Activated CD4-positive, alpha-beta T cell treated with anti-CD3 and anti-CD28 coated beads, Interleukin-2, amount 10 ng/mL, durations not matched to agents 7 days and 5 days (primary cell): ENCODE measurements around the gene NCOR1. TPM values are rescaled to one million over a fixed set of nuclear protein-coding genes. Genes with fewer than 3 reads are reported as not detected.
A peak's percentile ranks its signal among the peaks of the same experiment; 100 is the strongest.

Experiments
- CTCF ChIA-PET: fragments of 350-600 bp; sonication (Branson Sonifier 250); formaldehyde crosslinking; loops from one replicate; lab custom pipeline; 2021; ENCODE audit warnings: antibody characterized with exemption; lab: Charles Lee
- POLR2A ChIA-PET: fragments of 350-600 bp; sonication (Branson Sonifier 250); formaldehyde crosslinking; loops from one replicate; lab custom pipeline; 2021; ENCODE audit warnings: antibody characterized with exemption; lab: Charles Lee
- DNase-seq: peaks from one replicate; pipeline ENCODE4 v3.0.0-alpha.2; 2020
- H3K27ac Mint-ChIP-seq: one replicate; pipeline ENCODE4 v1.8.0; 2021; ENCODE audit warnings: mild to moderate bottlenecking, moderate library complexity, mixed read lengths
- H3K27me3 Mint-ChIP-seq: one replicate; pipeline ENCODE4 v1.8.0; 2021; ENCODE audit warnings: mixed read lengths
- H3K36me3 Mint-ChIP-seq: one replicate; pipeline ENCODE4 v1.8.0; 2021; ENCODE audit warnings: low read depth, mixed read lengths
- H3K4me1 Mint-ChIP-seq: one replicate; pipeline ENCODE4 v1.8.0; 2021; ENCODE audit warnings: mixed read lengths
- H3K4me3 Mint-ChIP-seq: one replicate; pipeline ENCODE4 v1.8.0; 2021; ENCODE audit warnings: mild to moderate bottlenecking, moderate library complexity, mixed read lengths
- H3K9me3 Mint-ChIP-seq: one replicate; pipeline ENCODE4 v1.8.0; 2021; ENCODE audit warnings: mixed read lengths
- total RNA-seq, 2 experiments: library from RNA; stranded (reverse); gene quantifications; one replicate each; pipeline ENCODE4 v1.2.3, GENCODE V29; 2021

NCOR1 gene
- total RNA-seq, 2 experiments from 2014 or later = 152 to 182 TPM

DNA sequence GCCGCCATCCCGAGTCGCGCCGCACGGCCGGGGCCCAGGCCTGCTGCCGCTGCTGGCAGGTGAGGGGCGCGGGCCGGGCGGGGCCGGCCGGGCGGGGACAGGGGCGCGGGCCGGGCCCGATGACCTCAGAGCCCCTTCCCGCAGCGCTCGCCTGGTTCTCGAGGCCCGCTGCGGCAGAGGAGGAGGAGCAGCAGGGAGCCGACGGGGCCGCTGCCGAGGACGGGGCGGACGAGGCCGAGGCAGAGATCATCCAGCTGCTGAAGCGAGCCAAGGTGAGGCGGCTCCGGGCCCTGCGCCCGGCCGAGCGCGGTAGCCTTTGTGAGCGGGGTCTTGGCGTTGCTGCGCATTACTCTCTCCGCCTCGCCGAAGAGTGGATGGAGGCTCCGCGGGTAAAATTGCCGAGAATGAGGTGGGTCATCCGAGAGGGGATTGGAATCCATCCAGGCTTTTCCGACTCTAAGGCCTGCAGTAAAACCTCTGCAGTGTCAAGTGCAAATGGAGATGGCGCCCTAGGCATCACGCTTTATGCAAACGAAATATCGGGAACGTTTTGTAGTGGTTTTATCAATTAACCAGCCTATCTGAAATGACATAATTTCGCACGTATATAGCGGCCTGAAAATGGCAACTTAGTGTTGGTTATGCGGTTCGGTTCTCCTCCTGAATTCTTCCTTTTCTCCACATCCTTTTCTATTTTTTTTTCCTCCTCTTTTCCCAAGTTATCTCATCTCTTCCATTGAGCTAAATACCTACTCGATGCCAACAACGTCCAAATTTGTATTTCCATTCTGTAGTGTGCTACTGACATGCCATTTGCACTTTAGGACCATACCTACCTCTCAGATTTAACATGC is 215.1 kb downstream of the NCOR1 start:
- CTCF ChIA-PET = interaction anchor here (0.6 to 3.0 kb wide), 5 partner anchors 8 to 171 kb away, joined by 3 to 14 read pairs (median 5); partner anchors contain the start of gene ADORA2B
- Mint-ChIP-seq H3K4me3 (peak overlapping the region; percentile 96), H3K27ac (peak overlapping the region; percentile 93), H3K4me1 (peaks cover 33% of the 10 kb centered on the region), H3K9me3 (peaks cover 6% of the 10 kb centered on the region), H3K27me3 (no peaks in the 10 kb centered on the region), H3K36me3 (peaks cover 46% of the 10 kb centered on the region)
- POLR2A ChIA-PET = no interaction called here
- no peak for DNase-seq

GRCh38 chr17:15999141-15999973 is 216.0 kb downstream of the NCOR1 start, which contains the start of the genes TTC19 and ZSWIM7:
Gene TTC19 (plus strand): TSS chr17:15999824. CDS start chr17:15999849, 25 bp downstream.
Gene ZSWIM7 (minus strand): TSS chr17:15999704. CDS start chr17:15999594, 110 bp downstream.
- DNase-seq = peak; percentile 93
- Mint-ChIP-seq H3K27ac (peak within 1 kb of the TSS; percentile 99), H3K9me3 (peaks cover 6% of the 10 kb centered on the region), H3K36me3 (peaks cover 41% of the 10 kb centered on the region), H3K4me1 (peaks cover 33% of the 10 kb centered on the region), H3K27me3 (no peaks in the 10 kb centered on the region), H3K4me3 (peak within 1 kb of the TSS; percentile 96)
- ChIA-PET POLR2A (no interaction called here), CTCF (interaction anchor here (0.7 to 3.0 kb wide), 6 partner anchors 14 to 215 kb away, joined by 3 to 14 read pairs (median 6); partner anchors contain the start of gene ADORA2B)

GRCh38 chr17:15998031-15998562 is 217.2 kb downstream of the NCOR1 start:
- Mint-ChIP-seq H3K27ac (no peak overlapping the region), H3K27me3 (no peaks in the 10 kb centered on the region), H3K9me3 (peaks cover 6% of the 10 kb centered on the region), H3K4me1 (peaks cover 29% of the 10 kb centered on the region), H3K4me3 (peak overlapping the region; percentile 86), H3K36me3 (peaks cover 30% of the 10 kb centered on the region)
- CTCF ChIA-PET = interaction anchor here (0.6 to 3.0 kb wide), 3 partner anchors 30 to 58 kb away, joined by 3 to 14 read pairs (median 5); partner anchors contain the start of gene ADORA2B
- DNase-seq = no peak
- POLR2A ChIA-PET = no interaction called here

DNA sequence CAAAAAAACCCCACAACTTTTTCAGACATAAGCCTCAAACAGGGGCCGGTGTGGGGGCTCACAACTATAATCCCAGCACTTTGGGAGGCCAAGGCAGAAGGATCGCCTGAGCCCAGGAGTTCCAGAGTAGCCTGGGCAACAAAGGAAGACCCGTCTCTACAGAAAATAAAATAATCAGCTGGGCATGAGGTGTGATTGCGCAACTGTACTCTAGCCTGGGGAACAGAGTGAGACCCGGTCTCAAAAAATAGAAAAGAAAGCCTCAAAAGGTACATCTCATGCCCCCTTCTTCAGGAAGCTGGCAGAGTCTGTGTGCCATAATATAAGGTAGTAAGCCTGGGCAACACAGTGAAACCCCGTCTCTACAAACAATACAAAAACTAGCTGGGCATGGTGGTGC is 219.0 kb downstream of the NCOR1 start:
- DNase-seq = no peak
- H3K36me3 Mint-ChIP-seq = peaks cover 12% of the 10 kb centered on the region

DNA sequence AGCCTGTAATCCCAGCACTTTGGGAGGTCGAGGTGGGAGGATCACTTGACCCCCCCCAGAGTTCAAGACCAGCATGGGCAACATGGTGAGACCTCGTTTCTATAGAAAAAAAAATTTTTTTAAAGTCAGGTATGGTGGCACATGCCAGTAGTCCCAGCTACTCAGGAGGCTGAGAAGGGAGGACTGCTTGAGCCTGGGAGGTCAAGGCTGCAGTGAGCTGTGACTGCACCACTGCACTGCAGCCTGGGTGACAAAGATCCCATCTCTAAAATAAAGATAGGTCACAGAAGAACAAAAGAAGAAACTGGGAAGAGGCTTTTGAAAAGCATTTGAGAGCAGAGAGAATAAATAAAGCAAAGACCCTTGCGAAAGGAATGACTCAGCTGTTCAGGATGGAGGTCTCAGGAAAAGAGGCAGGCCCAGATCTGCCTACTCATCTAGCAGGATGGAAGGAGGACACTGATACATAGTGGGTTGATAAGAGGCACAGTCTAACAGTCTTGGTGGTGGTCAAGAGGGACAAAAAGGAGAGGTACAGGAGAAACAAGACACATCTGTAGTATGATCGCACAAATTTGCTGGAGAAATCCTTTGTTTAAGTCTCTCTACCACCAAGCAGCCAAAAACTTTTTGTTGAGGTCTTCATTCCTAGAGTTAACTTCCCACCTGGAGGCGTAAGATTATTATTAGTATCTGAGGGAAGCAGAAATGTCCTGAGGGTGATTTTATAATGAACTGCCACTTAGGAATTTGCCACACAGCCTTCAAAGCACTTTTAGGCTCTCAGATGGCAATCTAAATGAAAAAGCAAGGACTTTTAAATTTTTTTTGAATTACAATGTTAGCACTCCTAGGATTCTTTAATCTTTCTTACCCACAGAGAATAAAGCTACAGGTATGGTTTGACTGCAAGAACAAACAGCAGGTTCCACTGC is 233.4 kb downstream of the NCOR1 start:
- Mint-ChIP-seq H3K9me3 (no peaks in the 10 kb centered on the region), H3K27ac (no peak overlapping the region), H3K27me3 (no peaks in the 10 kb centered on the region), H3K36me3 (peaks cover 32% of the 10 kb centered on the region), H3K4me1 (peaks cover 18% of the 10 kb centered on the region), H3K4me3 (no peak overlapping the region)
- CTCF ChIA-PET = interaction anchor here (1.1 to 1.2 kb wide), 2 partner anchors 12 to 37 kb away, joined by 3 read pairs; partner anchors contain the start of gene ADORA2B
- DNase-seq = no peak
- POLR2A ChIA-PET = no interaction called here

More for the DNA sequence above, 219.0 kb downstream of the NCOR1 start:
- Mint-ChIP-seq H3K27me3 (no peaks in the 10 kb centered on the region), H3K4me3 (no peak overlapping the region), H3K4me1 (peaks cover 19% of the 10 kb centered on the region), H3K9me3 (no peaks in the 10 kb centered on the region), H3K27ac (no peak overlapping the region)
- ChIA-PET POLR2A (no interaction called here), CTCF (interaction anchor here (0.6 to 1.2 kb wide), 3 partner anchors 52 to 1054 kb away, joined by 3 to 4 read pairs (median 3); partner anchors contain the start of gene ADORA2B)

GRCh38 chr17:15981208-15981607 is 234.1 kb downstream of the NCOR1 start:
- Mint-ChIP-seq H3K4me1 (peaks cover 18% of the 10 kb centered on the region), H3K27me3 (no peaks in the 10 kb centered on the region), H3K9me3 (no peaks in the 10 kb centered on the region), H3K4me3 (no peak overlapping the region), H3K27ac (no peak overlapping the region), H3K36me3 (peaks cover 32% of the 10 kb centered on the region)
- DNase-seq = no peak
- ChIA-PET POLR2A (no interaction called here), CTCF (no interaction called here)

Other genes with a start within 250 kb of the NCOR1 start
- gene ZSWIM7, start 215.8 kb downstream of the NCOR1 start, total RNA-seq = 10 to 100 TPM; 13.3 to 18.1 TPM
- 10 to 100 TPM; 25.4 to 25.5 TPM for gene TTC19, start 215.7 kb downstream of the NCOR1 start, total RNA-seq
- 10 to 100 TPM; 25.2 to 30.6 TPM for gene PIGL, start 1.7 kb upstream of the NCOR1 start, total RNA-seq
- 10 to 100 TPM; 16.6 to 21.1 TPM for gene CENPV, start 137.9 kb upstream of the NCOR1 start, total RNA-seq
- gene UBB, start 165.6 kb upstream of the NCOR1 start, total RNA-seq = 1,000 to 10,000 TPM; 1,415 to 1,539 TPM
- 100 to 1,000 TPM; 114 to 134 TPM for gene TRPV2, start 200.0 kb upstream of the NCOR1 start, total RNA-seq